Vagina (tissue), 2 donors: ENCODE data around the gene NME3. TPM values are rescaled to one million over a fixed set of nuclear protein-coding genes. Genes with fewer than 3 reads are reported as not detected.

ENCODE experiments used
- microRNA-seq: library from miRNA; unstranded; fragments of <30 nt; microRNA quantifications from one replicate; pipeline ENCODE4, GENCODE V29; 2017; ENCODE audit warnings: borderline number of aligned reads, borderline replicate concordance
- small RNA-seq: library from RNA; depleted of rRNA; stranded (forward); fragments of <200 nt; gene quantifications from one replicate; pipeline ENCODE3, GENCODE V24; 2016
- total RNA-seq: library from RNA; depleted of rRNA; stranded (reverse); fragments of >200 nt; gene quantifications from one replicate; pipeline ENCODE4 v1.2.3, GENCODE V29; 2016

NME3 gene
- total RNA-seq, 1 donor from 2014 or later: 96.0 TPM

Small RNA genes lying within 50 kb of the gene (microRNA-seq; reads per million reads assigned to microRNA genes)
- not detected for gene MIR3177

Small RNA genes lying within 50 kb of the gene (small RNA-seq; reads per million reads assigned to genes)
- gene MIR3177: 0.26 reads per million

Other genes starting within 250 kb of the NME3 start
- 33.1 TPM for gene TMEM204, start 237.9 kb downstream of the NME3 start, total RNA-seq
- 29.2 TPM for gene IFT140, start 159.5 kb downstream of the NME3 start, total RNA-seq
- 13.8 TPM for gene CRAMP1, start 159.2 kb downstream of the NME3 start, total RNA-seq
- gene JPT2, start 93.3 kb downstream of the NME3 start, total RNA-seq: 19.9 TPM
- gene MAPK8IP3, start 65.3 kb downstream of the NME3 start, total RNA-seq: 44.9 TPM
- 13.5 TPM for gene EME2, start 1.3 kb upstream of the NME3 start, total RNA-seq
- 89.6 TPM for gene MRPS34, start 1.6 kb upstream of the NME3 start, total RNA-seq
- 75.9 TPM for gene SPSB3, start 11.0 kb upstream of the NME3 start, total RNA-seq
- gene NUBP2, start 11.4 kb upstream of the NME3 start, total RNA-seq: 40.8 TPM
- not detected for gene IGFALS, start 22.2 kb upstream of the NME3 start, total RNA-seq
- gene HAGH, start 55.3 kb upstream of the NME3 start, total RNA-seq: 71.5 TPM
- gene FAHD1, start 55.7 kb upstream of the NME3 start, total RNA-seq: 53.5 TPM
- not detected for gene MEIOB, start 100.6 kb upstream of the NME3 start, total RNA-seq
- gene HS3ST6, start 146.9 kb upstream of the NME3 start, total RNA-seq: 4.4 TPM
- gene MSRB1, start 171.7 kb upstream of the NME3 start, total RNA-seq: 53.0 TPM
- gene RPL3L, start 183.1 kb upstream of the NME3 start, total RNA-seq: not detected
- 132 TPM for gene NDUFB10, start 188.0 kb upstream of the NME3 start, total RNA-seq
- 3,117 TPM for gene RPS2, start 193.3 kb upstream of the NME3 start, total RNA-seq
- gene RNF151, start 195.3 kb upstream of the NME3 start, total RNA-seq: not detected
- gene TBL3, start 200.5 kb upstream of the NME3 start, total RNA-seq: 44.2 TPM
- 1.2 TPM for gene NOXO1, start 209.9 kb upstream of the NME3 start, total RNA-seq
- gene GFER, start 212.7 kb upstream of the NME3 start, total RNA-seq: 11.5 TPM
- 8.3 TPM for gene SYNGR3, start 218.4 kb upstream of the NME3 start, total RNA-seq
- gene ZNF598, start 238.3 kb upstream of the NME3 start, total RNA-seq: 51.8 TPM
- not detected for gene NPW, start 248.2 kb upstream of the NME3 start, total RNA-seq